Muscle layer of colon (tissue), 2 donors: ENCODE measurements around the gene AKAP3.
A peak's percentile ranks its signal among the peaks of the same experiment; 100 is the strongest.

Source experiments
- H3K27ac ChIP-seq: one replicate; pipeline ENCODE4 v1.7.0; 2013; ENCODE audit warnings: low read depth, mild to moderate bottlenecking, low read length, moderate library complexity
- H3K27me3 ChIP-seq, 2 donors: one replicate each; pipeline ENCODE4 v1.7.0; 2013; ENCODE audit warnings: low read length in 2 of 2, mild to moderate bottlenecking in 2 of 2; ENCODE audit not compliant: insufficient read depth in 2 of 2, control insufficient read depth in 1 of 2
- H3K36me3 ChIP-seq: one replicate; pipeline ENCODE4 v1.7.0; 2013; ENCODE audit warnings: mild to moderate bottlenecking, low read length; ENCODE audit not compliant: insufficient read depth
- H3K4me1 ChIP-seq: one replicate; pipeline ENCODE4 v1.7.0; 2013; ENCODE audit warnings: mild to moderate bottlenecking, low read length; ENCODE audit not compliant: insufficient read depth
- H3K4me3 ChIP-seq, 2 donors: one replicate each; pipeline ENCODE4 v1.7.0; 2013; ENCODE audit warnings: low read length in 2 of 2, low read depth in 1 of 2, mild to moderate bottlenecking in 1 of 2, moderate library complexity in 1 of 2
- H3K9ac ChIP-seq: one replicate; pipeline ENCODE4 v1.7.0; 2013; ENCODE audit warnings: low read length
- H3K9me3 ChIP-seq: one replicate; pipeline ENCODE4 v1.7.0; 2013; ENCODE audit warnings: mild to moderate bottlenecking, low read length
- donor health status: abdominal sarcoma.
- donor health status: Adenocarcinoma of cecum.

AKAP3 gene

DNA sequence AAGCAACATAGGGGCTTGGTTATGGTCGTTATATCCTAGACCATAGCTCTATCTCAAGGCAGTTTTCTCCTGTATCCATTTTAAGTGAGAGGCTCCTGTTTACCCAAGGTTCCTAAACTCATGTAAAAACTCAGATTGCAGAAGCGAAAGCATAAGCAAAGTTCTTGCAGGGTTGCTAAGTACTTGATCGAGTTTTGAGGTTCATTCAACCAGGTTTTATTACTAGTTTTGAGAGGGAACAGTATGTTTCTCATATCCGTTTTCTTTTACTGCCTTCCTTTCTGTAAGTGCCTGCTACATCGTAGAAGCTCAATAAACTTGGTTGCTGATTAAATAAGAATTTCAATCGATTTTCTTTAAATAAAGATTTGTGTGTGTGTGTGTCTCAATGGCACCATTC, 5.1 kb downstream of the AKAP3 start:
- Histone ChIP-seq H3K4me1 (no peaks in the 10 kb centered on the region), H3K4me3 (no peak overlapping the region), H3K27ac (no peak overlapping the region), H3K27me3 (no peaks in the 10 kb centered on the region), H3K9me3 (no peaks in the 10 kb centered on the region), H3K36me3 (no peaks in the 10 kb centered on the region), H3K9ac (no peak overlapping the region)

GRCh38 chr12:4630262-4630661, 18.6 kb downstream of the AKAP3 start:
- Histone ChIP-seq H3K36me3 (no peaks in the 10 kb centered on the region), H3K27me3 (no peaks in the 10 kb centered on the region), H3K4me1 (no peaks in the 10 kb centered on the region), H3K9ac (no peak overlapping the region), H3K4me3 (no peak overlapping the region), H3K9me3 (no peaks in the 10 kb centered on the region), H3K27ac (no peak overlapping the region)

DNA sequence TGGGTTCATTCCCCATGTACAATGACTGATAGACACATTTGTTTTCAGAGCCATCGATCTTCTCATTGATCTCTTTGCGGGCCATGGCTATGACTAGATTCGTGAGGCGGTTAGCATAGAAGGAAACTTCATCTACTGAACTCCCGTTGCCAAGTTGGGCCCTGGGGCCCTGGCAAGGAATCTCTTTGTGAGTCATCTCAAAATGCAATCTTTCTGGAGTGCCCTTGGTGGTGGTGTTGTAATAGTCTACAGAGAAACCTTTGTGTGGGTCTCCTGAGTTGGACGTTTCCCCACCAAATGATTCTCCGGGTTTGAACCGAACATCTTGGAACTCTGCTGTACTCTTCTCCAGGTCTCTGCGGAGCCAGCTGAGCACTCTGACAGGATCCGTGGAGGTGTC, 20.4 kb downstream of the AKAP3 start:
- H3K9me3 ChIP-seq: no peaks in the 10 kb centered on the region
- no peak overlapping the region for H3K9ac ChIP-seq
- H3K4me3 ChIP-seq: no peak overlapping the region
- no peaks in the 10 kb centered on the region for H3K27me3 ChIP-seq
- no peak overlapping the region for H3K27ac ChIP-seq
- no peaks in the 10 kb centered on the region for H3K4me1 ChIP-seq
- no peaks in the 10 kb centered on the region for H3K36me3 ChIP-seq

DNA sequence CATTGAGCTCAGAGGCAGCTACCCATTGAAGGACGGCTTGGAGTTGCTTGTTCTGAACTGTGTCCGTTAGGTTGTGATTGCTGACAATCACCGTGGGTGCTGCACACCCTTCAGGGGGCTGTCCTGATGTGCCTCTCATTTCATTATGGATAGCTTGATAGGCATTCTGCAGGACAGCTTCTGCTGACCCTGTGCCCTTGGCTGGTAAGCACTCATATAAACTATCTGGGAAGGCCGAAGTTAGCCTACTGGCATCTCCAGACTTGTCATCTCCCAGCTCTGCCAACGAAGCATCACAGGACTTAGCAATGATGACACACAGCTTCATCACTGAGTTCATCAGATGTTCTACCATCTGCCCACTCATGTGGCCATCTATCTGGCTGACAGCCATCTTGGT, 22.3 kb downstream of the AKAP3 start:
- no peaks in the 10 kb centered on the region for H3K27me3 ChIP-seq
- H3K4me1 ChIP-seq: no peaks in the 10 kb centered on the region
- H3K36me3 ChIP-seq: no peaks in the 10 kb centered on the region
- no peak overlapping the region for H3K9ac ChIP-seq
- H3K9me3 ChIP-seq: no peaks in the 10 kb centered on the region
- H3K27ac ChIP-seq: no peak overlapping the region
- H3K4me3 ChIP-seq: no peak overlapping the region

- Histone ChIP-seq H3K27me3 (no peaks in the 10 kb centered on the region), H3K27ac (no peak overlapping the region), H3K4me3 (no peak overlapping the region), H3K4me1 (no peaks in the 10 kb centered on the region), H3K36me3 (no peaks in the 10 kb centered on the region), H3K9me3 (no peaks in the 10 kb centered on the region), H3K9ac (no peak overlapping the region)
Observed at GRCh38 chr12:4621511-4621910, 27.3 kb downstream of the AKAP3 start.

DNA sequence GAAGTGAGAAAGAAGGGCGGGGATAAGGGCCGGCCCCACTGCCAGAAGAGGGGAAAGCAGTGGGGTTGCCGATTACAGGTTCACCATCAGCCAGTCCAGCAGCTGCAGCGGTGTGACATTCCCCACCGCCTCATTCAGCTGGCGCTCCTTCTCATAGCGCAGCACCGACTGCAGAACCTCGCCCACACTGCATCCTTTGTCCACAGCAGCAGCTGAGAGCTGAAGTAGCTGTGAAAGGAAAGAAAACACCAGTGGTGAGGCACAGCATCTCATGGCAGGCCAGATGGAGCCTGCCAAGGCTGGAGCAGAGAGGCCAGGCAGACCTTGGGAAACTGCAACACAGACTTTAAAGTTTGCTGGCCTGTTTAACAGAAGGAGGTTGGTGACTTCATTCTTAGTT, 33.2 kb downstream of the AKAP3 start:
- no peak overlapping the region for H3K4me3 ChIP-seq
- H3K9ac ChIP-seq: no peak overlapping the region
- no peaks in the 10 kb centered on the region for H3K9me3 ChIP-seq
- no peak overlapping the region for H3K27ac ChIP-seq
- no peaks in the 10 kb centered on the region for H3K27me3 ChIP-seq
- no peaks in the 10 kb centered on the region for H3K4me1 ChIP-seq
- peaks cover 41% of the 10 kb centered on the region for H3K36me3 ChIP-seq

GRCh38 chr12:4610481-4610880, 38.4 kb downstream of the AKAP3 start:
- peaks cover 4% of the 10 kb centered on the region for H3K4me1 ChIP-seq
- H3K9me3 ChIP-seq: no peaks in the 10 kb centered on the region
- H3K27me3 ChIP-seq: no peaks in the 10 kb centered on the region
- no peak overlapping the region for H3K4me3 ChIP-seq
- H3K36me3 ChIP-seq: peaks cover 48% of the 10 kb centered on the region
- H3K27ac ChIP-seq: no peak overlapping the region
- no peak overlapping the region for H3K9ac ChIP-seq

GRCh38 chr12:4609071-4609470, 39.8 kb downstream of the AKAP3 start:
- H3K9me3 ChIP-seq: no peaks in the 10 kb centered on the region
- H3K9ac ChIP-seq: no peak overlapping the region
- peaks cover 4% of the 10 kb centered on the region for H3K4me1 ChIP-seq
- peaks cover 39% of the 10 kb centered on the region for H3K36me3 ChIP-seq
- H3K27ac ChIP-seq: no peak overlapping the region
- no peaks in the 10 kb centered on the region for H3K27me3 ChIP-seq
- H3K4me3 ChIP-seq: no peak overlapping the region

DNA sequence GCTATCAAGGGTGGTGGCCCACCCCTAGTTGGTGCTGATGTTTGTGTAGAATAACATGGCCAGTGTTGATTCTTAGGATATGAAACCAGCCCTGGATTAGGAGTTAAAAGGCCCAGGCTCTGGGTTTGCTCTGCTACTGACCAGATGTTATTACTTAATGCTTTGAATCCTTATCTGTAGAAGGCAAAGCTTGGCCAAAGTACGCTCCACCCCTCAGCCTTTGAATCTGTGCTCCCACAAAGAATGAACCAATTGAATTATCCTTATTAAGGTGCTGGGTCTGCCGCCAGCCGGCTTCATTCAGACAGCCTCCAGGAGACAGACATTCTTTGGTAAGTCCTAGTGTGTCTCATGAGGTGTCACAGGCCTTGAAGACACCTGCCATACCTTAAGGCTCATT, 41.8 kb downstream of the AKAP3 start:
- no peak overlapping the region for H3K4me3 ChIP-seq
- no peak overlapping the region for H3K9ac ChIP-seq
- H3K4me1 ChIP-seq: peaks cover 4% of the 10 kb centered on the region

GRCh38 chr12:4604684-4605193, 44.1 kb downstream of the AKAP3 start:
- H3K9me3 ChIP-seq: no peaks in the 10 kb centered on the region
- peak overlapping the region; percentile 80 to 99 for H3K4me3 ChIP-seq
- peaks cover 6% of the 10 kb centered on the region for H3K36me3 ChIP-seq
- peak overlapping the region; percentile 89 for H3K27ac ChIP-seq
- H3K27me3 ChIP-seq: no peaks in the 10 kb centered on the region
- peak overlapping the region; percentile 91 for H3K9ac ChIP-seq
- H3K4me1 ChIP-seq: peaks cover 4% of the 10 kb centered on the region

More for the DNA sequence above, 41.8 kb downstream of the AKAP3 start:
- Histone ChIP-seq H3K9me3 (no peaks in the 10 kb centered on the region), H3K36me3 (peaks cover 25% of the 10 kb centered on the region), H3K27ac (no peak overlapping the region), H3K27me3 (no peaks in the 10 kb centered on the region)

DNA sequence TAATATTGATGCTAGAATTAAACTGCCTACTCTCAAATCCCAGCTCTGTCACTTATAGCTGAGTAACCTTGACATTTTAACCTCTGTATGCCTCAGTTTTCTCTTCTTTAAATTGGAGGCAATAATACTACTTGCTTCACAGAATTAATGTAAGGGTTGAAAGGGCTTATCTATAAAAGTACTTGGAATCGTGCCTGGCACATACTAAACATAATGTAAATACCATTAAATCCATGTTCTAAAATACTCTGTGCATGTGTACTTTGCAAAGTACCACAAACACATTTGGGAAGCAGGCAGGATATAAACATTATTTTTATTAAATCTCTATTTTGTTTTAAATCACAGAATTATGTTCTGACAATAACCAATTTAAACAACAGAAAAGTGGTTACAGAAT, 44.9 kb downstream of the AKAP3 start:
- H3K4me3 ChIP-seq: no peak overlapping the region
- H3K36me3 ChIP-seq: peaks cover 6% of the 10 kb centered on the region
- H3K4me1 ChIP-seq: peaks cover 4% of the 10 kb centered on the region
- no peak overlapping the region for H3K9ac ChIP-seq
- H3K9me3 ChIP-seq: no peaks in the 10 kb centered on the region
- no peak overlapping the region for H3K27ac ChIP-seq
- H3K27me3 ChIP-seq: no peaks in the 10 kb centered on the region

- Histone ChIP-seq H3K27ac (no peak overlapping the region), H3K4me3 (no peak overlapping the region), H3K9ac (no peak overlapping the region), H3K9me3 (no peaks in the 10 kb centered on the region), H3K4me1 (peaks cover 4% of the 10 kb centered on the region), H3K36me3 (peaks cover 6% of the 10 kb centered on the region), H3K27me3 (no peaks in the 10 kb centered on the region)
Observed at GRCh38 chr12:4603421-4603820, 45.4 kb downstream of the AKAP3 start.
